ENCODE data around the gene EXOC7. TPM values are rescaled to one million over a fixed set of nuclear protein-coding genes. Genes with fewer than 3 reads are reported as not detected.

EXOC7 gene, protein sequence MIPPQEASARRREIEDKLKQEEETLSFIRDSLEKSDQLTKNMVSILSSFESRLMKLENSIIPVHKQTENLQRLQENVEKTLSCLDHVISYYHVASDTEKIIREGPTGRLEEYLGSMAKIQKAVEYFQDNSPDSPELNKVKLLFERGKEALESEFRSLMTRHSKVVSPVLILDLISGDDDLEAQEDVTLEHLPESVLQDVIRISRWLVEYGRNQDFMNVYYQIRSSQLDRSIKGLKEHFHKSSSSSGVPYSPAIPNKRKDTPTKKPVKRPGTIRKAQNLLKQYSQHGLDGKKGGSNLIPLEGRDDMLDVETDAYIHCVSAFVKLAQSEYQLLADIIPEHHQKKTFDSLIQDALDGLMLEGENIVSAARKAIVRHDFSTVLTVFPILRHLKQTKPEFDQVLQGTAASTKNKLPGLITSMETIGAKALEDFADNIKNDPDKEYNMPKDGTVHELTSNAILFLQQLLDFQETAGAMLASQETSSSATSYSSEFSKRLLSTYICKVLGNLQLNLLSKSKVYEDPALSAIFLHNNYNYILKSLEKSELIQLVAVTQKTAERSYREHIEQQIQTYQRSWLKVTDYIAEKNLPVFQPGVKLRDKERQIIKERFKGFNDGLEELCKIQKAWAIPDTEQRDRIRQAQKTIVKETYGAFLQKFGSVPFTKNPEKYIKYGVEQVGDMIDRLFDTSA
- 71.7 and 72.1 TPM in 2 replicates for total RNA-seq (2014; rRNA removed; shearing (Covaris generic); ENCODE audit: low replicate concordance)

DNA sequence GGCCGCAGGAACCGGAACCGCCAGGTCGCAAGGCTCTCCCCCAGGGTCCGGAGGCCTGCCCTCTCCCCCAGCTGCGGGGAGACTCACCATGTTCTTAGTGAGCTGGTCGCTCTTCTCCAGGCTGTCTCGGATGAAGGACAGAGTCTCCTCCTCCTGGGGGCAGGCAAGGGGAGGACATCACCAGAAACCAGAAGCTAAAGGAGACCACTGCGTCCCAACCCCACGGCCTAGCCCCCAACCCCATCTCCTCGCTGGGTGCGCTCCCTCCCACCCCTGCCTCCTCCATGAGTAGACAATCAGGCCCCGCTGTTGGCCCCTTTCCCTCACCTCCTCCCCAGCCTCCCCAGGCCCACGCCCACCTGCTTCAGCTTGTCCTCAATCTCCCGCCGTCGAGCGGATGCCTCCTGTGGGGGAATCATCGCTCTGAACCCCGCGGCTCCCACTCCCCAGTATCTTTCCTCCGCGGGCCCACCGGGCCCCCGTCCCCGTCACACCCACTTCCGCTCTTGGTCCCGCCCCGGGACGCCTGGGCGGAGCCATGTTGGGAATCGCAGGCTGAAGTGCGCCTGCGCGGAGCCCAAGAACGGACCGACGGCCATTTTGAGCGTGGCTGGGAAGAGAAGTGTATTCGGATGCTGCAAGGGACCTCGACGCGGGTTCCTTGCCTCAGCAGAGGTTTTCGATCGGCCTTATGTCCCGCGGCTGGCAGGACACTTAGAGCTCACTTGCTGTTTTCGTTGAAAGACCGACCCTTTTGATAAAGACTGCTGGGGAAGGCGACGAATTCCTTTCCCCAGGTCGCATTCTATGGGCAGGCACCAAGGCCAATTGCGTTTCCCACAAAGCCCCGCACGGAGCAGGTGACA, at the start of gene EXOC7:
TSS of gene EXOC7 (minus strand) at position 514 of the 866 bp plus-strand sequence. CDS start at position 419, 95 bp downstream.
- in situ Hi-C loops (cut with HindIII; ENCODE audit: low pct_unique_long_range_greater_than_20kb, low sequenced_read_pairs) = no loop called here
- peak; percentile 87 for DNase-seq (ENCODE audit: low read depth)

DNA sequence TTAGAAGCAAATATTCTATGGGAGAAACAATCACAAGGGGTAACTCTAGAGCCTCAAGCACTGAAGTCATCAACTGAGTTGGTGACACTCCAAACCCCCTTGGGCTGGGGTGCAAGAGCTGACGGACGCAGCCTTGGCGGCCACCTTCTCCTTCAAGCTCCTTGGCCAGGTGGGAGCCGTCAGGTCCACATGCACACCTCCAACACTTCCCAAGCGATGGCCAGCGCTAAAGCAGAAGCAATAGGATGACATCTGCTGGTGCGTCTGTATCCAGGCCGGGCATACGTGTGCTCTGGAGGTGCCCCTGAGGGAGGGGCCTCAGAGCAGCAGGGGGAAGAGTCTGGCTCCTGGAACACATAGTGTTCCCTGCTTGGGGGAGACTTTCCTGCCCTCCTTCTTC, 49.6 kb upstream of the EXOC7 start:
- in situ Hi-C loops (cut with HindIII; ENCODE audit: low pct_unique_long_range_greater_than_20kb, low sequenced_read_pairs) = no loop called here
- no peak for DNase-seq (ENCODE audit: low read depth)

DNA sequence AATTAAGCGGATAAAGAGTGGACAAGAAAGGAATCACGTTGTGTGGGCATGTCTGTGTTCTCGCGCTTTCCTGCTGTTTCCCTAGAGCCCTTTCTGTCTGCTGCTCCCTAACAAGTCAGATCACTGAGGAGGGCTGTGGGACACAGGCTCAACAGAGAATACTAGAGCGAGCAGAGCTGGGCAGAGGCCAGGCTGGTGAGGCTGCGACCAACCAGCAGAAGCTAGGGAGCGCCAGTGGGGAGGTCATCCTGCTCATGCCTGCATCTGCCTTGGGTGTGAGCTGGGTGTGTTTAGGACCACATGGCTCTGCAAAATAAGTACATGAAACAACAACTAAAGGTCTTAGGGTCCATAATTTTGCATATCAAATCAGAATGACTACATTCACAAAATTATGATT, 49.0 kb upstream of the EXOC7 start:
- in situ Hi-C loops (cut with HindIII; ENCODE audit: low pct_unique_long_range_greater_than_20kb, low sequenced_read_pairs) = no loop called here
- no peak for DNase-seq (ENCODE audit: low read depth)

DNA sequence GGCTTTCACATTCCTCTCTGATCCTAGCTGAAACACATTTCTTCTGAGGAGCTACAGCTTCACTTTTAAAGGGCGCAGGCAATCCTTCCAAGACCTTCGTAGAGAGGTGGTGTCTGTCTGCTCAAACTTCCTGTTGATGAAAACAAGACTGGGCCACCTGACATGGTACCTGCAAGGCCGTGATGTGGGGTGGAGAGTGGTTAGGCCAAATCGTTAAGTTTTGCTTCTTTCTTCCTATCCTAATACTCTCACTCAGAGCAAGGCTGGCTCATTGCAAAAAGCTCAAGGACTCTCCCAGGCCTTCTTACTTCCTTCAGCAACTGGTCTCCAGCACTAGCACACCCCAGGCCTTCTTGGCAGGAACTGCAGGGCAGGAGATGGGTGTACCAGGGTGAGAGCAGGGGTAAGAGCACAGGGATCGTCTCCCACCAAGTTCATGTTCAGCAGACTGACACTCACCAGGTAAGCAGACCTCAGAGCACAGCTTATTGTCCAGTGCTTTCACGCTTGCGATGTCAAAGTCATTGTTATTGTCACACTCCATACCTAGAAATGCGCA, 48.4 kb upstream of the EXOC7 start:
- in situ Hi-C loops (cut with HindIII; ENCODE audit: low pct_unique_long_range_greater_than_20kb, low sequenced_read_pairs) = no loop called here
- no peak for DNase-seq (ENCODE audit: low read depth)

DNA sequence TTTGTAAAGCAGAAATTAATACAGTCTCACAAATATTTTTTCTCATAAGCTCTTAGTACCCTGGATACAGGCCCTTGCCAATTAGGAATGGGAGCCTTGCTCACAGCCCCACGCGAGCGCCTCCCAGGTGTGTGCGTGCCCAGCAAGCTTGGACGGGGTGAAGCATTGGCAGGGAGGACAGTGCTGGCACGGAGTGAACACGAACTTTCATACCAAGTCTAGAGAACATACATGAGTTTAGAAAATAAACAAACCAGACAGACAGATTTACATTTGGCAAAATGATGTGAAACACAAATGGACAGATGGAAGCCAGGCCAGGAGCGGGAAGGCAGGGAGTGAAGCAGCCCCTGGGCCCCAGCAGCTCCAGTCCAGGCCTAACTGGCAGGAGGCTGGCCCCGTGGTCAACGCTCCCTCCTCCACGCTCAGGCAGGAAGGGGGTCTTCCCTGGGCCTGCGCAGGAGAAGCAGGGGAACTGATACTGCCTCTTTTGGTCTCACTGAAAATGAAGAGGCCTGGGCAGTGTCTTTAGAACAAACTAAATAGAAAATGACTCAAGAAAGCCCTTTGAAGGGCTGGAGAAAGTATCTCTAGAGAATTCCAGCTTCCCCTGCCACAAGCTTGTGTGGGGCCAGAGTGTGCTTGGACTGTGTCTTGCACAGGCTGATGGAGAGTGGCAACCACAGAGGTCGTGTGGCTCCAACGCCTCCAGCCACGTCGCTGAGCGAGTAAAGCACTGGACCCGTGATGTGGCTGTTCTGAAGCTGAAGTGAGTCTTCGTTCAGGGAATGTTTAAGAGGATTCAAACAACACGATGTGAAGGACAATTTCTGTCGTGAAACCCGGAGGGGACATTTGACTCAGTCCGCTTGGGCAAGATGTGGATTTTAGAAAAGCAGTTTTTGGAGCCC, 47.4 kb upstream of the EXOC7 start:
- no peak for DNase-seq (ENCODE audit: low read depth)

DNA sequence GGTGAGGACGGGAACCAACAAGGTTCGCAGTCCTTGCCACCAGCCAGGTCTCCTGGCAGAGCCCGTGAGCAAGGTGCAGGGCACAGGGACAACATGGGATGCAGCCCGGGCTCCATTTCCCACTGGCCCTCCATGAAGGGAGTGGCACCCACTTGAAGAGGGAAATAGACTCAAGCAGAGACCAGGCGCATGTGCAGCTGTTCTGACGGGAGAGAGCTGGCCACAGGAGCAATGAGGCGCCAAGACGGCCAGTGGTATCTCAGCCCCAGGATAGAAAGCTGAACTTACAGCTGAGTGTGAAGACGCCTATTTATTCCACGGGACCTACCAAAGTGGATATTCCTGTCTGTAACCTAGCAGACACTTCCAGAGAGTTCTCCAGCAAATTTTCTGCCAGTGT, 45.6 kb upstream of the EXOC7 start:
- no peak for DNase-seq (ENCODE audit: low read depth)
- in situ Hi-C loops (cut with HindIII; ENCODE audit: low pct_unique_long_range_greater_than_20kb, low sequenced_read_pairs) = no loop called here

More for the DNA sequence above, 47.4 kb upstream of the EXOC7 start:
- in situ Hi-C loops (cut with HindIII; ENCODE audit: low pct_unique_long_range_greater_than_20kb, low sequenced_read_pairs) = no loop called here

DNA sequence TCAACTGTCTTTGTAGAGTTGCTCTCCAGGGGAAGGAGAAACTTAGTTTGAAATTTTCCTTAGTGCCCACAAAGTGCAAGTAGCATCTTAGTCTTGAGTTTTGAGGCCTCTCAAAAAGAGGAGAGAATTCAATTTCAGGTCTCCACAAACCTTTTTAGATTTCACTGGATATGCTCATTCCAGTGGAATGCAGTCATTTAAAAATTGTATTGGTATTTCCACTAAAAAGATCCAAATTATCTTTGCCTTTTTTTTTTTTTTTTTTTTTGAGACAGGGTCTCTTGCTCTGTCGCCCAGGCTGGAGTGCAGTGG, 44.4 kb upstream of the EXOC7 start:
- in situ Hi-C loops (cut with HindIII; ENCODE audit: low pct_unique_long_range_greater_than_20kb, low sequenced_read_pairs) = no loop called here

DNA sequence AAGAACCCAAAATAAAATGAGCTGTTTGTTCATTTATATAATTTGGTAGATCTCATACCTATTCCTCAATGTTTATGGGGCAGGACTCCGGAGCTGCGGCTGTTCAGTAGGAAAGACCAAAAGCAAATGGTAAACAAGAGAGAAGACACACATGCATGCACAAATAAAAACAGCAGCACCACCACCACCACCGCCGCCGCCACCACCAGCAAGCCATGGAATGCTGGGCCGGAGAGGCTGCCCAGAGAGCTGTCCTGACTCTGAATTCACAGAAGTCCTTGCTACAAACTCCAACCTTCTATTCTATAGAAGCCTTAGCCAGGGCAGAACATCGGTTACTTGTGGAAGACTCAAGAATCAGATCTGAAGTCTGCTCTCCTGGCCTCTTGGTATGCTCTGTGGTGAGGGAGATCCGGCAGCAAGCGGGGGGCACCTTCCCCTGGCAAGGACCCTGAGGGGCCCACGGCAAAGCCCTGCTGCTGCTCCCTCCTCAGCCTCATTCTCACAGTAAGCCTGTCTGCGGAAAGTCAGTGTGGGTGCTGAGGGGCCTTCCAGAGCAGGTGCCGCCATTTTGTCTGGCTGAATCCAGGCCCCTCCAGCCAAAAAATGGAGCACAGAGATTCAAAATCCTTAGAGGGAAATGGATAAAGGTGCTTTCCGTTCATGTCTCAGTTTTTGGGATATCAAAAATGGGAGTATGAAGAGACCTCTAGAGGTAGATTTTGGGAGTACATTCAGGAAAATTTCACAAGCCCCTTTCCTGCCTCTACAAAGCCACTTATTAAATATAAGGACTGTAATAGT, 43.8 kb upstream of the EXOC7 start:
- DNase-seq (ENCODE audit: low read depth) = peak; percentile 16

More for the DNA sequence above, 44.4 kb upstream of the EXOC7 start:
- no peak for DNase-seq (ENCODE audit: low read depth)

DNA sequence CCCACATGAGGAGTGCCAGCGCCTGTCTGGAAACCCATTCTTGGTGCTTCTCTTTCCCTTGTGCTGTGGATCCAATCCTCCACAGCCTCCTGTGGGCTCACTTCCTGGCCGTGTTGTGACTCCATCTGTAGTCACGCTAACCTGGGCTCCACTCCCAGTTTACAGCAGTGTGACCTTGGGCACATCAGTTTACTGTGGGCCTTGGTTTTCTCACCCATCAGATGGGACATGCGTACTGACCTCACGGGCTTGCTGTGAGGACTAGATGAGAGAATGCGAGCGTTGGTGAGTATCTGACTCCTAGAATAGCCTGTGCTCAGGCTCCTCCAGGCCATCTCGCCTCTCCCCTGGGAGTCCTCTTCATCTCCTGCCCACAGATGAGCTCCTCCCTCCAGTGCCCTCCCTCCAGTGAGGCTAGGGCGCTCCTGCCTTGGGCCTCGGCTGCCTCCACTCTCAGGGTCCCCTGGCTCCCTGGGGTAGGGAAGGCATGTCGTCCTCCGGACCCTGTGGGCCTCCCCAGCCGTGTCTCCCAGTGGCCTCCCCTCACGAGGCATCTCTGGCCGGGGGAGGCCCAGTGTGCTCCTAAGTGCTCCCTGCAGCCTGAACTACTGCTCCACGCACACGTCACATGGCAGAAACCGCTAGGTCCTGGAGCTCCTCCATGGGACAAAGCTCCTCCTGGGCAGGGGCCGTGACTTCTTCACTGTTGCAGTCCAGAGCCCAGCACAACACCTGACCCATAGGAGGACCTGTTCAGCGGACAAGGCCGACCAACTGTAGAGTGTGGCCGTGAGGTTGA, 42.7 kb upstream of the EXOC7 start:
- in situ Hi-C loops (cut with HindIII; ENCODE audit: low pct_unique_long_range_greater_than_20kb, low sequenced_read_pairs) = no loop called here
- no peak for DNase-seq (ENCODE audit: low read depth)

More for the DNA sequence above, 43.8 kb upstream of the EXOC7 start:
- in situ Hi-C loops (cut with HindIII; ENCODE audit: low pct_unique_long_range_greater_than_20kb, low sequenced_read_pairs) = no loop called here

DNA sequence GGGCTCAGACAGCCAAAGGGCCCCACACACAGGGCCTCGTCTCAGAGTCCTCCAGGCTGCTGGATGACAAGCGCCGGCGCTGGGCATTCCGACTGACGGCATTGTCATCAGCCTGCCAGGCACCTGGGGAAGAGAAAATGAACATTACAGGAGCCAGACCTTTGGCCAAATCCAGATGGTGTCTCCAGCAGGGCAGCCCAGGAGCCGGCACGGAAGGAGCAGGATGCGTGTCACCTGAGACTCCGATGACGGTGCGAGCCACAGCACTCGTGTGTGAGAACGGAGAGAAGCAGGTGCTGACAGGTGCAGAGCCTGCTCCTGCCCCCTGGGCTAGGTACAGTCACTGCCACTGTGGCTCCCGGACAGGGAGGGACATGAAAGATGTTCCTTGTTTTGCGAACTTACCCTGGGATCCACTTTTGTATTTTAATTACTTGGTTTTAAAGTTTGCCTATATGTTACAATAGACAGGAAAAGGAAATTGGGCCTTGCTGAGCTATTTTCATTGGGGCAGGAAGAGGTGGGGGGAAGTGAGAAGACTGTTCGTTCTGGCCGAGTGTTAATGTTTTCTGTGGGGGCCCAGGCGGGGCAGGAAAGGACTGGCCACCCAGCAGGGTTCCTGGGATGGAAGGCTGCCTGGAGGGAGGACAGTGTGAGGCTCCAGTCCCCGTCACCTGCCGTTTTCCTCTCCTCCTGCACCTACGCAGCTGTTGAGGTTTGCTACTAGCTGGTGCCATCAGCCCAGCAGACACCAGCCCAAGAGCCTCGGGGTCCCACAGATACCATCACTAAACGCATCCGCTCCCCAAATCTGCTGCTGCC, 41.9 kb upstream of the EXOC7 start:
- in situ Hi-C loops (cut with HindIII; ENCODE audit: low pct_unique_long_range_greater_than_20kb, low sequenced_read_pairs) = no loop called here
- DNase-seq (ENCODE audit: low read depth) = no peak

DNA sequence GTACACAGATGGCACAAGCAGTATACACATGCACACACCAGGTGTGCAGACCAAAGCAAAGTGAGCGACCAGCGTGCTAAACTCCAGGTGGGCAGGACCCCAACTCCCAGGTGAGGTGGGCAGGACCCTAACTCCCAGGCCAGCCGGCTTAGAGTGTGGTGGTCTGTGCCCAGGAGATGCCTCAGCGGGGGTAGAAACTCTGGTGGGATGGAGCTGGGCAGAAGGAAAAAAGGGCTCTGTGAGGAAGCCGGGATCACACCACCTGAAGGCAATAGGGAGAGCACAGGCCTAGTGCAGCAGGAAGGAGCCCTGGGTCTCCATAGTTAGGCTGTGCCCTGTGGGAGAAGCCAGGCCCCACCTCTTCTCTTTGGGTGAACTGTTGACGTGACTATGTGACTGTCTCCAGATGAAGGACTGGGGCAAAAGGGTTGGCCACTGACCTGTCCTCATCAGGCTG, 39.0 kb upstream of the EXOC7 start:
- DNase-seq (ENCODE audit: low read depth) = no peak
- in situ Hi-C loops (cut with HindIII; ENCODE audit: low pct_unique_long_range_greater_than_20kb, low sequenced_read_pairs) = no loop called here

DNA sequence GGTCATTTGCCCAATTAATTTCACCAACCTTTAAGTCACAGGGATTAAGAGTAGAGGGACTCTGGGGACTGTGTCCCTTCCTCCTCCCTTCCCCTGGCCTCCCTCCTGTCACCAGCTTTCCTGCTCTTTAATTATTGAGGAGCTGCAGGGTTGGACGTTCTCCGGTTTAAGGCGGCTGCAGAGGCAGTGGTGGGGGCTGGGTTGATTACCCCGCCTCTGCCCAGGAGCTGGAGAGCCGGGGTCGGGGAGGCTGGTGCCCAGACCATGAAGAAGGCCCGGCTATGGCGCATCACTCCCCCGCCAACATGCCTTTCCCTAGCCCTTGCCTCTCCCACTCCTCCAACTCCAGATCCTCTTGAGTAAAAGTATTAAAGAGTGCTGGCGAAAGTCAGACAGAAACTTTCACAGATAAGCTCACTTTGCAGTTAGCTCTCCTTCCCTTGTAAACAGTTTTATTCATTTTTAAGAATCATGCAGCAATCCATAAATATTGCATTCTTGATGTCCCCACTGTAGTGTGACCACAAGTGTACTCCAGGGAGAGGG, 38.5 kb upstream of the EXOC7 start:
- in situ Hi-C loops (cut with HindIII; ENCODE audit: low pct_unique_long_range_greater_than_20kb, low sequenced_read_pairs) = no loop called here
- no peak for DNase-seq (ENCODE audit: low read depth)

DNA sequence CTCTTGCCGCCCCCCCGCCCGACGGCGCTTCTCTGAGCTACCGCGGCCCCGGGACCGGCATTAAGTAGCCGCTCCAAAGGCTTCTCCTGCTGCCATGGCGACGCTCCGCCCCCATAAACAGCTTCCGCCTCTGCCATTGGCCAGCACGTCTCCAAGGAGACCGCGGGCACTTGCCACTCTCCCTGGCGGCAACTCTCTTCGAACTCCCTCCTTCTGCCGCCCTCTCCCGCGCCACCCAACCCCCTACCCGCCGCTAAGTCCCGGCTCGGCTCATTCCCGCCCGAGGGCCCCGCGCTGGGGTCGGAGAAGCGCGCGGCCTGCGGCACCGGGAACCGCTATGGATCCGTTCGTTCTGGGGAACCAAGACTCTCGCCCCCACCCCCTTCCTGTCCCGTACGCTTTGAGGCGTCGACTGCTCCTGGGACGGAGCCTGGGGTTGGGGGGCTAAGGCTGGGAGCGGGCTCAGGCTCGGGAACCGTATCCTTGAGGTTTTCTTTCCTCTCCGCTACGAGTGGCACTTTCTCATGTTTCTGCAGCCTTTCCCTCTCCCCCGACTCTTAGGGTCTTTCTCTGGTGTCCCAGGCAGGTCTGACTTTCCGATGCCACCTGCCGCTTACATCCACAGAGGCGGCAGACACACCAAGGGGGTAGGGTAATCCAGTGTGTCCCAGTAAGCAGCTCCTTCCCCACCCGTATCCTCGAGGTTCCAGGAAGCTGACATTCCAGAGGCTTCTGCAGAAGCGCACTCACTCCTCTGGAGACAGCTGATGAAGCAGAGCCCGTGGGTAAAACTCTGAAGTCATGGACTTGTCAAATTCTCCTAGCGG, 37.8 kb upstream of the EXOC7 start, which contains the start of gene FOXJ1:
TSS of gene FOXJ1 (minus strand) at position 34 of the 827 bp plus-strand sequence. CDS start 850 bp downstream, outside the sequence.
- in situ Hi-C loops (cut with HindIII; ENCODE audit: low pct_unique_long_range_greater_than_20kb, low sequenced_read_pairs) = no loop called here
- peak; percentile 85 for DNase-seq (ENCODE audit: low read depth)

DNA sequence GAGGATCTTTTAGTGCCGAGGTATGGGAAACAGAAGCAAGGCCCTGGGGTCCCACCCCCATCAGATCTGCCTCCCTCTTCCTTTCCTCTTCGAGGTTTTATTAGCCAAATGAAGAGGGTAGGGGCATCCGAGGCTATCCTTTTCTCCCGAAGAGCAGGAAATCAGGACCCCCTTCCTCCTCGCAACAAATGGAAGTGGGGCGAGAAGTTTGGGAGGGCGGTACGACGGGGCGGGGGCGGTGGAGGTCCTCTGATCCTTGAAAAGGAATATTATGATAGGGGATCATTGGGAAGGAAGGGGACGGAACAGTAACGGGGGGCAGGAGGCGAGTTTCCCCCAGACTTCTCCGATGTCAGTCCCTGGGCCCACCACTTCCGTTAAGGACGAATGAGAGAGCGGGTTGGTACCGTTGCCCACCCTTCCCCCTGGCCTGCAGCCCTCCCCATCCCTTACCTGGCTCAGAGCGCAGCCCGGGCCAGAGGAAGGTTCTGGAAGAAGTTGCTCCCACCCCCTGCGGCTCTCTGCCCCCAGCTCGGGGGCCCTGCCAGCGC, 37.1 kb upstream of the EXOC7 start:
- in situ Hi-C loops (cut with HindIII; ENCODE audit: low pct_unique_long_range_greater_than_20kb, low sequenced_read_pairs) = no loop called here
- no peak for DNase-seq (ENCODE audit: low read depth)

Measured in Caki2 (cell line).